Hepatocyte (in vitro differentiated cells): ENCODE data around the gene MAN2A1.

Experiments used
- CTCF ChIP-seq: fragments of 200-600 bp; sonication (generic); IDR thresholded peaks from 2 replicates; pipeline ENCODE4 v1.5.1; 2016; ENCODE audit warnings: antibody characterized with exemption, mild to moderate bottlenecking; ENCODE audit not compliant: poor library complexity
- EZH2 ChIP-seq: fragments of 200-600 bp; sonication (generic); IDR thresholded peaks from 2 replicates; pipeline ENCODE4 v1.6.1; 2016; ENCODE audit warnings: antibody characterized with exemption, mild to moderate bottlenecking, borderline replicate concordance
- EZH2phosphoT487 ChIP-seq: fragments of 200-600 bp; sonication (generic); IDR thresholded peaks from one replicate; pipeline ENCODE4 v1.6.1; 2018; ENCODE audit warnings: antibody characterized with exemption, mild to moderate bottlenecking, low read depth, moderate library complexity; ENCODE audit not compliant: unreplicated experiment, severe bottlenecking

DNA sequence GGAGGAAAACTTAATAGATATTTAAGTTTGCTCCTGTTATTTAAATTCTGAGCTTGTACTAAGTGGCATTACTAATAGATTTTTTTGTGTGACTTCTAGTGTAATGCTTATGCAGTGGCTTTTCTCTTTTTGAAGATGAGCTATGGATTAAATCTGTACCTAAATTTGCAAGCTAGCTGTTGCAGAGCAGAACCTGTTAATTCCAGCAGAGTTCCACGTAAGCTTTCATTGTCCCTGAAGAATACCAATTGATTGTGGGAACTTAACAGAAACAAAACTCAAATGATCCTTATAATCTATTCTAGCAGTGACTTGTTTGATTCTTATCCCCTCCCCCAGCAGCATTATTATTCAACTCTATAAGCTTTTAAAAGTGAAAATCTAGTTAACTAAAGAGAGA, 51.7 kb downstream of the MAN2A1 start:
- no peak for TF ChIP-seq CTCF
- TF ChIP-seq EZH2: no peak
- TF ChIP-seq EZH2phosphoT487: no peak
